HepG2 (cell line): Measurements from ENCODE around the gene MARCHF2.

Experiments
- CBFB ChIP-seq: sonication (generic); formaldehyde crosslinking; IDR thresholded peaks from 2 replicates; pipeline ENCODE4 v1.4.0; 2020; ENCODE audit warnings: missing genetic modification reagents
- CTCF ChIP-seq: sonication (generic); formaldehyde crosslinking; IDR thresholded peaks from 2 replicates; pipeline ENCODE4 v1.5.0; 2020; ENCODE audit warnings: mild to moderate bottlenecking, missing genetic modification reagents, moderate library complexity
- GLI4 ChIP-seq: sonication (generic); formaldehyde crosslinking; IDR thresholded peaks from 2 replicates; pipeline ENCODE4 v1.5.1; 2020; ENCODE audit warnings: missing genetic modification reagents, mild to moderate bottlenecking, moderate library complexity, borderline replicate concordance
- NR2F6 ChIP-seq, 2 experiments: IDR thresholded peaks; 2 replicates each; pipeline ENCODE4 v1.6.1; 2016; ENCODE audit warnings: antibody characterized with exemption in 1 of 2, mild to moderate bottlenecking in 1 of 2
- POLR2AphosphoS5 ChIP-seq: IDR thresholded peaks from 2 replicates; pipeline ENCODE4 v1.6.1; 2012; ENCODE audit warnings: low read depth, low read length
- RXRA ChIP-seq: sonication (generic); formaldehyde crosslinking; IDR thresholded peaks from 2 replicates; pipeline ENCODE4 v1.5.1; 2020; ENCODE audit warnings: missing genetic modification reagents
- SMAD1 ChIP-seq: sonication (generic); formaldehyde crosslinking; IDR thresholded peaks from 2 replicates; pipeline ENCODE4 v1.4.0; 2020; ENCODE audit warnings: missing genetic modification reagents, low read depth, mild to moderate bottlenecking, borderline replicate concordance
- ZNF564 ChIP-seq: sonication (generic); formaldehyde crosslinking; IDR thresholded peaks from 2 replicates; pipeline ENCODE4 v1.8.1; 2023; ENCODE audit warnings: mild to moderate bottlenecking, missing genetic modification reagents
- ZNF687 ChIP-seq: sonication (generic); formaldehyde crosslinking; IDR thresholded peaks from 2 replicates; pipeline ENCODE4 v1.5.1; 2020; ENCODE audit warnings: mild to moderate bottlenecking, missing genetic modification reagents, moderate library complexity
- ZNF816 ChIP-seq: sonication (generic); formaldehyde crosslinking; IDR thresholded peaks from 2 replicates; pipeline ENCODE4 v1.8.0; 2022; ENCODE audit warnings: missing genetic modification reagents, mild to moderate bottlenecking, borderline replicate concordance

DNA sequence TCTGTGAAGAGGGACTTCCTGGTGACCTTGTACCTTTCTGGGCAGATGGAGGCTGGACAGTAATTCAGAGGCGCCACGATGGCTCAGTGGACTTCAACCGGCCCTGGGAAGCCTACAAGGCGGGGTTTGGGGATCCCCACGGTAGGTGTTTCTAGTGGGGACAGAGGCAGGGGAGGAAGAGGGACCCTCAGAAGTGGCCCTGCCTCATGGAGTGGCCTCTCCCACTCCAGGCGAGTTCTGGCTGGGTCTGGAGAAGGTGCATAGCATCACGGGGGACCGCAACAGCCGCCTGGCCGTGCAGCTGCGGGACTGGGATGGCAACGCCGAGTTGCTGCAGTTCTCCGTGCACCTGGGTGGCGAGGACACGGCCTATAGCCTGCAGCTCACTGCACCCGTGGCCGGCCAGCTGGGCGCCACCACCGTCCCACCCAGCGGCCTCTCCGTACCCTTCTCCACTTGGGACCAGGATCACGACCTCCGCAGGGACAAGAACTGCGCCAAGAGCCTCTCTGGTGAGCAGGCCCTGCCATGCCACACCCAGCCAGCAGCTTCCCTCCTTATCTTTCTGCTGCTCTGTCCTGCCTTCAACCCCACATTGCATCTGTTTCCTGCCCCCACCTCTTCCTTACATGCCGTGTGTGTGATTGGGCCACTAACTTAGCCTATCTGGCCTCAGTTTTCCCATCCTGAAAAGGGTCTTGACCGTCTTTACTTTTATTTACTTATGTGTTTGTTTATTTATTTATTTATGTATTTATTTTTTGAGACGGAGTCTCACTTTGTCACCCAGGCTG, 41.9 kb upstream of the MARCHF2 start:
- TF ChIP-seq ZNF687 (peak; percentile 67), RXRA (no peak), NR2F6 (IDR thresholded peaks at IDR 0.05) (no peak), NR2F6 (CRISPR knock-in tag; IDR thresholded peaks at IDR 0.05) (no peak), CTCF (CRISPR knock-in tag) (no peak), GLI4 (no peak), SMAD1 (CRISPR knock-in tag) (0 out of 2 replicates have a peak, but pooled peaks have one; percentile 58), ZNF564 (no peak), CBFB (CRISPR knock-in tag) (no peak), POLR2AphosphoS5 (no peak), ZNF816 (CRISPR knock-in tag) (no peak)
